Stimulated activated naive B cell treated with anti-CD40 and anti-IgM and Interleukin-4, amounts not matched to agents 10 μg/mL and 1 μg/mL and 100 μg/mL, for 72 hours (primary cell): ENCODE measurements around the gene SFT2D3.
A peak's percentile ranks its signal among the peaks of the same experiment; 100 is the strongest.
"Not testable (repeated sequence)": the region's sequence is repeated elsewhere in the genome, so short reads cannot be mapped to it uniquely, and the experiment has no call there.

Experiments used
- ATAC-seq, 2 donors: fragments of 150-1000 bp; cut with Tn5 transposase; replicated peaks; 2 replicates each; pipeline ENCODE4 v1.10.0; 2021; ENCODE audit warnings: moderate library complexity in 1 of 2
- DNase-seq: peaks from one replicate; pipeline ENCODE4 v3.0.0; 2021
- H3K27ac Mint-ChIP-seq: one replicate; pipeline ENCODE4 v1.8.0; 2022; ENCODE audit warnings: mild to moderate bottlenecking, mixed read lengths
- H3K27me3 Mint-ChIP-seq, 2 donors: one replicate each; pipeline ENCODE4 v1.8.0; 2022; ENCODE audit warnings: mixed read lengths in 2 of 2
- H3K36me3 Mint-ChIP-seq, 2 donors: one replicate each; pipeline ENCODE4 v1.8.0; 2022; ENCODE audit warnings: mixed read lengths in 2 of 2, mild to moderate bottlenecking in 1 of 2
- H3K4me1 Mint-ChIP-seq, 2 donors: one replicate each; pipeline ENCODE4 v1.8.0; 2022; ENCODE audit warnings: mixed read lengths in 2 of 2, mild to moderate bottlenecking in 1 of 2
- H3K4me3 Mint-ChIP-seq, 2 donors: one replicate each; pipeline ENCODE4 v1.8.0; 2022; ENCODE audit warnings: mild to moderate bottlenecking in 2 of 2, mixed read lengths in 2 of 2, moderate library complexity in 1 of 2
- H3K9me3 Mint-ChIP-seq, 2 donors: one replicate each; pipeline ENCODE4 v1.8.0; 2022; ENCODE audit warnings: mixed read lengths in 2 of 2, mild to moderate bottlenecking in 1 of 2

Gene SFT2D3

GRCh38 chr2:127721978-127722355, 20.7 kb downstream of the SFT2D3 start:
- no peak overlapping the region for H3K27ac Mint-ChIP-seq
- H3K27me3 Mint-ChIP-seq = no peaks in the 10 kb centered on the region
- no peaks in the 10 kb centered on the region for H3K9me3 Mint-ChIP-seq
- H3K4me3 Mint-ChIP-seq = no peak overlapping the region
- peaks cover 2 to 5% of the 10 kb centered on the region in 2 donors for H3K4me1 Mint-ChIP-seq
- ATAC-seq (no peak), DNase-seq (no peak)
- peaks cover 44 to 59% of the 10 kb centered on the region in 2 donors for H3K36me3 Mint-ChIP-seq

- Mint-ChIP-seq H3K36me3 (peaks cover 45 to 59% of the 10 kb centered on the region in 2 donors), H3K27ac (no peak overlapping the region), H3K9me3 (no peaks in the 10 kb centered on the region), H3K4me1 (peaks cover 2 to 5% of the 10 kb centered on the region in 2 donors), H3K4me3 (no peak overlapping the region), H3K27me3 (no peaks in the 10 kb centered on the region)
- ATAC-seq (no peak), DNase-seq (no peak)
Observed at GRCh38 chr2:127722807-127723206, 21.5 kb downstream of the SFT2D3 start.

- Mint-ChIP-seq H3K4me3 (no peak overlapping the region), H3K9me3 (no peaks in the 10 kb centered on the region), H3K4me1 (peaks cover 2 to 5% of the 10 kb centered on the region in 2 donors), H3K36me3 (peaks cover 30 to 43% of the 10 kb centered on the region in 2 donors), H3K27ac (no peak overlapping the region), H3K27me3 (no peaks in the 10 kb centered on the region)
- DNase-seq (no peak), ATAC-seq (no peak)
Observed at GRCh38 chr2:127726158-127726880, 25.0 kb downstream of the SFT2D3 start.

- H3K4me1 Mint-ChIP-seq = peaks cover 2 to 6% of the 10 kb centered on the region in 2 donors
- H3K27me3 Mint-ChIP-seq = no peaks in the 10 kb centered on the region
- no peaks in the 10 kb centered on the region for H3K9me3 Mint-ChIP-seq
- peaks cover 9 to 19% of the 10 kb centered on the region in 2 donors for H3K36me3 Mint-ChIP-seq
- ATAC-seq (no peak), DNase-seq (no peak)
- H3K4me3 Mint-ChIP-seq = no peak overlapping the region
- H3K27ac Mint-ChIP-seq = no peak overlapping the region
Observed at GRCh38 chr2:127733113-127733815, 32.0 kb downstream of the SFT2D3 start.

GRCh38 chr2:127733816-127734537, 32.7 kb downstream of the SFT2D3 start:
- Mint-ChIP-seq H3K4me3 (no peak overlapping the region), H3K36me3 (peaks cover 9 to 23% of the 10 kb centered on the region in 2 donors), H3K27ac (no peak overlapping the region), H3K4me1 (peaks cover 4 to 13% of the 10 kb centered on the region in 2 donors), H3K27me3 (no peaks in the 10 kb centered on the region), H3K9me3 (no peaks in the 10 kb centered on the region)
- ATAC-seq (no peak), DNase-seq (no peak)

- Mint-ChIP-seq H3K36me3 (peaks cover 9 to 27% of the 10 kb centered on the region in 2 donors), H3K27ac (no peak overlapping the region), H3K4me3 (no peak overlapping the region), H3K9me3 (no peaks in the 10 kb centered on the region), H3K4me1 (peaks cover 4 to 13% of the 10 kb centered on the region in 2 donors), H3K27me3 (no peaks in the 10 kb centered on the region)
- no peak for DNase-seq
- no peak for ATAC-seq
Observed at GRCh38 chr2:127735044-127735443, 33.7 kb downstream of the SFT2D3 start.

- Mint-ChIP-seq H3K27ac (no peak overlapping the region), H3K36me3 (peaks cover 12 to 34% of the 10 kb centered on the region in 2 donors)
- no peak for DNase-seq
Observed at GRCh38 chr2:127735537-127736399, 34.5 kb downstream of the SFT2D3 start.

GRCh38 chr2:127737892-127738291, 36.6 kb downstream of the SFT2D3 start:
- no peak overlapping the region for H3K4me3 Mint-ChIP-seq
- DNase-seq = no peak
- ATAC-seq = no peak
- peaks cover 19 to 47% of the 10 kb centered on the region in 2 donors for H3K36me3 Mint-ChIP-seq
- H3K4me1 Mint-ChIP-seq = peaks cover 13 to 27% of the 10 kb centered on the region in 2 donors
- H3K9me3 Mint-ChIP-seq = no peaks in the 10 kb centered on the region
- no peaks in the 10 kb centered on the region for H3K27me3 Mint-ChIP-seq
- no peak overlapping the region for H3K27ac Mint-ChIP-seq

More at GRCh38 chr2:127735537-127736399, 34.5 kb downstream of the SFT2D3 start:
- no peak for ATAC-seq
- Mint-ChIP-seq H3K9me3 (no peaks in the 10 kb centered on the region), H3K4me3 (no peak overlapping the region), H3K4me1 (peaks cover 7 to 13% of the 10 kb centered on the region in 2 donors), H3K27me3 (no peaks in the 10 kb centered on the region)

- Mint-ChIP-seq H3K4me1 (peaks cover 13 to 27% of the 10 kb centered on the region in 2 donors), H3K27ac (no peak overlapping the region), H3K27me3 (no peaks in the 10 kb centered on the region), H3K36me3 (peaks cover 21 to 59% of the 10 kb centered on the region in 2 donors), H3K9me3 (no peaks in the 10 kb centered on the region), H3K4me3 (no peak overlapping the region)
- ATAC-seq (no peak), DNase-seq (no peak)
Observed at GRCh38 chr2:127739800-127740199, 38.5 kb downstream of the SFT2D3 start.

GRCh38 chr2:127740665-127741288, 39.5 kb downstream of the SFT2D3 start:
- H3K27ac Mint-ChIP-seq = peak overlapping the region; percentile 80
- peaks cover 23 to 60% of the 10 kb centered on the region in 2 donors for H3K36me3 Mint-ChIP-seq
- H3K4me1 Mint-ChIP-seq = peaks cover 13 to 26% of the 10 kb centered on the region in 2 donors

GRCh38 chr2:127743477-127744026, 42.3 kb downstream of the SFT2D3 start:
- Mint-ChIP-seq H3K9me3 (no peaks in the 10 kb centered on the region), H3K4me1 (peaks cover 13 to 26% of the 10 kb centered on the region in 2 donors), H3K36me3 (peaks cover 20 to 64% of the 10 kb centered on the region in 2 donors), H3K27ac (no peak overlapping the region), H3K4me3 (no peak overlapping the region), H3K27me3 (no peaks in the 10 kb centered on the region)
- ATAC-seq (no peak), DNase-seq (no peak)

More at GRCh38 chr2:127740665-127741288, 39.5 kb downstream of the SFT2D3 start:
- DNase-seq (no peak), ATAC-seq (peak in 1 of 2 donors; percentile 38)
- Mint-ChIP-seq H3K4me3 (no peak overlapping the region), H3K27me3 (no peaks in the 10 kb centered on the region), H3K9me3 (no peaks in the 10 kb centered on the region)

GRCh38 chr2:127747621-127748020, 46.3 kb downstream of the SFT2D3 start:
- H3K27ac Mint-ChIP-seq = no peak overlapping the region
- DNase-seq = no peak
- H3K36me3 Mint-ChIP-seq = peaks cover 8 to 45% of the 10 kb centered on the region in 2 donors
- H3K9me3 Mint-ChIP-seq = no peaks in the 10 kb centered on the region
- no peaks in the 10 kb centered on the region for H3K27me3 Mint-ChIP-seq
- no peak overlapping the region for H3K4me3 Mint-ChIP-seq
- no peak for ATAC-seq
- H3K4me1 Mint-ChIP-seq = peaks cover 10 to 25% of the 10 kb centered on the region in 2 donors

GRCh38 chr2:127749537-127749936, 48.2 kb downstream of the SFT2D3 start:
- not testable (repeated sequence) for H3K4me3 Mint-ChIP-seq, H3K9me3 Mint-ChIP-seq, H3K27me3 Mint-ChIP-seq
- peaks cover 11 to 34% of the 10 kb centered on the region in 2 donors for H3K36me3 Mint-ChIP-seq
- ATAC-seq (peak; percentile 100), DNase-seq (peak; percentile 61)
- peak overlapping the region; percentile 87 for H3K27ac Mint-ChIP-seq
- H3K4me1 Mint-ChIP-seq = peaks cover 10 to 29% of the 10 kb centered on the region in 2 donors
